Neutrophil (primary cell): ENCODE results near the gene JPH3.

Experiments
- H3K27ac ChIP-seq: fragments of 200-600 bp; sonication (generic); 2 replicates; pipeline ENCODE4 v1.5.1; 2016; ENCODE audit warnings: mild to moderate bottlenecking, moderate library complexity
- H3K27me3 ChIP-seq: fragments of 200-600 bp; sonication (generic); 2 replicates; pipeline ENCODE4 v1.6.0; 2016; ENCODE audit warnings: mild to moderate bottlenecking
- H3K36me3 ChIP-seq: fragments of 200-600 bp; sonication (generic); 2 replicates; pipeline ENCODE4 v1.5.1; 2017
- H3K4me1 ChIP-seq, 2 experiments: fragments of 200-600 bp in 1 of 2; sonication (generic) in 1 of 2; 1 replicate in 1 of 2; 2 replicates in 1 of 2; pipeline versions ENCODE4 v1.5.1 to v1.6.1; 2013 to 2016; ENCODE audit warnings: low read depth in 1 of 2, low read length in 1 of 2, mild to moderate bottlenecking in 1 of 2, moderate library complexity in 1 of 2; ENCODE audit not compliant: control insufficient read depth in 1 of 2, insufficient read depth in 1 of 2
- H3K4me3 ChIP-seq, 2 experiments: fragments of 200-600 bp in 1 of 2; sonication (generic) in 1 of 2; 1 replicate in 1 of 2; 2 replicates in 1 of 2; pipeline ENCODE4 v1.5.1; 2013 to 2016; ENCODE audit warnings: low read depth in 1 of 2, low read length in 1 of 2, mild to moderate bottlenecking in 1 of 2, moderate library complexity in 1 of 2
- H3K9me3 ChIP-seq: fragments of 200-600 bp; sonication (generic); 2 replicates; pipeline ENCODE4 v1.5.1; 2016
- TF ChIP-seq, protein P1 (sequence below): fragments of 200-600 bp; sonication (generic); IDR thresholded peaks from 2 replicates; pipeline ENCODE4 v1.5.1; 2016; ENCODE audit warnings: antibody characterized with exemption

JPH3 gene

DNA sequence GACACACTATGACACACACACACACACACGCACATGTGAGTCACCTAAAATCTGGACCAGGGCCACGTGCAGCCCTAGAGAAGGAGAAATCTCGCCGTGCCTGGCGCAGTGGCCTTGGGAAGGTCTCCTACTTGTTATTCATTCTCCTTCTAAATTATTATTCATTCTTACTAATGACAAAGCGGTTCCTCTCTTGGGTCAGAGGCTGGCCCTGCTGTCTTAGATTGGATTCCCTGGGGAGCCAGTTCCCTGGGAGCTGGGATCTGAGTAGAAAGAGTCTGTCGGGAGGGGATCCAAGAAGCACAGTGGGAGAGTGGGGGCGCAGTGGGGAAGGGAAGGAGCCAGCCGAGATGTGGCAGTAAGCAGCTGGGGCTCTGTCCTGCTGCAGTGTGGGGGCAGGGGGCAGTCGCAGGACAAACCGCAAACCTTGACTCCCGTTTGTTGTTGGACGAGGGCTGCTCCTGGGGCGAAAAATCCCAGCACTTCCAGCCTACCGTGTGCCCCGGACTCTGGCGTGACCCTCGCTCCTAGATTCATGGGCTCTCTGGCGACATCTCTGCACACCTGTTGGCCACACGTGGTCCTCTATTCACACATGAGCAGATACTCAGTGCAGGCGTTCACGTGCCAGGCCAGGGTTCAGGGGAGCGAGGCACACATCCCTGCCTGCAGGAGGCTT, 18.7 kb upstream of the JPH3 start:
- H3K9me3 ChIP-seq: no peaks in the 10 kb centered on the region
- TF ChIP-seq, protein P1, sequence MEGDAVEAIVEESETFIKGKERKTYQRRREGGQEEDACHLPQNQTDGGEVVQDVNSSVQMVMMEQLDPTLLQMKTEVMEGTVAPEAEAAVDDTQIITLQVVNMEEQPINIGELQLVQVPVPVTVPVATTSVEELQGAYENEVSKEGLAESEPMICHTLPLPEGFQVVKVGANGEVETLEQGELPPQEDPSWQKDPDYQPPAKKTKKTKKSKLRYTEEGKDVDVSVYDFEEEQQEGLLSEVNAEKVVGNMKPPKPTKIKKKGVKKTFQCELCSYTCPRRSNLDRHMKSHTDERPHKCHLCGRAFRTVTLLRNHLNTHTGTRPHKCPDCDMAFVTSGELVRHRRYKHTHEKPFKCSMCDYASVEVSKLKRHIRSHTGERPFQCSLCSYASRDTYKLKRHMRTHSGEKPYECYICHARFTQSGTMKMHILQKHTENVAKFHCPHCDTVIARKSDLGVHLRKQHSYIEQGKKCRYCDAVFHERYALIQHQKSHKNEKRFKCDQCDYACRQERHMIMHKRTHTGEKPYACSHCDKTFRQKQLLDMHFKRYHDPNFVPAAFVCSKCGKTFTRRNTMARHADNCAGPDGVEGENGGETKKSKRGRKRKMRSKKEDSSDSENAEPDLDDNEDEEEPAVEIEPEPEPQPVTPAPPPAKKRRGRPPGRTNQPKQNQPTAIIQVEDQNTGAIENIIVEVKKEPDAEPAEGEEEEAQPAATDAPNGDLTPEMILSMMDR: no peak
- no peaks in the 10 kb centered on the region for H3K36me3 ChIP-seq
- peaks cover 78% of the 10 kb centered on the region for H3K27me3 ChIP-seq
- H3K4me1 ChIP-seq: no peaks in the 10 kb centered on the region
- no peak overlapping the region for H3K27ac ChIP-seq
- H3K4me3 ChIP-seq: no peak overlapping the region

DNA sequence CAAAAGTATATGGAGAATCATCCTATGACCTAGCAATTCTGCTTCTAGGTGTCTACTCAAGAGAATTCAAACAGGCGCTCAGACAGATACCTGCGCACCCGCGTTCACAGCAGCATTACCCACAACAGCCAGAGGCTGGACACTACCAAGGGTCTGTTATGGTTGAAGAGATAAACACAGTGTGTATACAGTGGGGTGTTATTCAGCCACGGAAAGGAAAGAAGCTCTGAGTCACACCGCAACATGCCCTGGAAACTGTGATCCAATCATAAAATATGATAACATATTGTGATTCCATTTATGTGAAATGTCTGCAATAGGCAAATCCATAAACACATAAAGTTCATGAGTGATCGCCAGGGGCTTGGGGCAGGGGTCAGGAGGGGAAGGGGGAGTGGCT, 18.0 kb upstream of the JPH3 start:
- no peaks in the 10 kb centered on the region for H3K36me3 ChIP-seq
- TF ChIP-seq, protein P1: no peak
- no peaks in the 10 kb centered on the region for H3K4me1 ChIP-seq
- H3K4me3 ChIP-seq: no peak overlapping the region
- H3K27me3 ChIP-seq: peaks cover 85% of the 10 kb centered on the region
- H3K9me3 ChIP-seq: no peaks in the 10 kb centered on the region
- no peak overlapping the region for H3K27ac ChIP-seq

GRCh38 chr16:87584975-87585374, 17.3 kb upstream of the JPH3 start:
- Histone ChIP-seq H3K36me3 (no peaks in the 10 kb centered on the region), H3K4me3 (no peak overlapping the region), H3K27me3 (peaks cover 92% of the 10 kb centered on the region), H3K4me1 (no peaks in the 10 kb centered on the region), H3K9me3 (no peaks in the 10 kb centered on the region), H3K27ac (no peak overlapping the region)
- TF ChIP-seq, protein P1: no peak

GRCh38 chr16:87585442-87586200, 16.7 kb upstream of the JPH3 start:
- no peak overlapping the region for H3K27ac ChIP-seq
- H3K4me3 ChIP-seq: no peak overlapping the region
- H3K27me3 ChIP-seq: peaks cover 97% of the 10 kb centered on the region
- H3K36me3 ChIP-seq: no peaks in the 10 kb centered on the region
- H3K9me3 ChIP-seq: no peaks in the 10 kb centered on the region
- TF ChIP-seq, protein P1: no peak
- H3K4me1 ChIP-seq: no peaks in the 10 kb centered on the region

DNA sequence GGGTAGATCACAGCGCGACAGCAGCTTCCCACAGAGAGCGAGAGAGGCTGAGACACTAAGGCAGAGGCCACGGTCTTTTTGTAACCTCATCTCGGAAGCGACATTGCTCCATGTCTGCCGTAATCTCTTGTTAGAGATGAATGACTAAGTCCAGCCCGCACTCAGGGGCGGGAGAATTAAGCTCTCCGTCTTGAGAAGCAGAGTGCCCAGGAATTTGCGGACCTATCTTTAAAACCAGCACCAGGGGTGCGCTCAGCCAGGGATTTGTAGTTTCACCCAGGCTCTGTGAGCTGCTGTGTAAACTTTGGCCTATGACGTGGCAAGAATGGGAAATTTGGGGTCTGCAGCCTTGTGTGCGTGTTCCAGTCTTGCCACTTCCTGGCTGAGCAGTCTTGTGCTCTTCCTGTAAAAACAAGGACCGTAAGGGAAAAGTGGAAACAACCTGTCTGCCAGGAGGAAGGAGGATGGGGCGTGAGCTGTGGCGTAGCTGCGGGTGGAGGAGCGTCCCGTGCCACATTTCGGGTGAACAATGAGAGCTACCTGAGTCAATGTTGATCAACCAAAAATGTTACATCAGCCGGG, 16.0 kb upstream of the JPH3 start:
- TF ChIP-seq, protein P1: no peak

More for the DNA sequence above, 16.0 kb upstream of the JPH3 start:
- no peaks in the 10 kb centered on the region for H3K9me3 ChIP-seq
- no peak overlapping the region for H3K27ac ChIP-seq
- H3K4me3 ChIP-seq: no peak overlapping the region
- H3K4me1 ChIP-seq: no peaks in the 10 kb centered on the region
- H3K27me3 ChIP-seq: peaks cover 97% of the 10 kb centered on the region
- H3K36me3 ChIP-seq: no peaks in the 10 kb centered on the region
